ENCODE measurements around the gene TNFSF13B. TPM values are rescaled to one million over a fixed set of nuclear protein-coding genes. Genes with fewer than 3 reads are reported as not detected.

TNFSF13B gene
- total and polyA plus RNA-seq, 3 donors from 2014 or later: 2.5 to 3.7 TPM; not detected in 1

- TF ChIP-seq CTCF (IDR thresholded peaks at IDR 0.05) (no peak), POLR2A (IDR thresholded peaks at IDR 0.05) (no peak)
- 17 to 31% methylated on average over 1 of the region's 1 CpG for WGBS, 2 donors
- no peaks in the 10 kb centered on the region for H3K9me3 ChIP-seq
- no peaks in the 10 kb centered on the region for H3K27me3 ChIP-seq
- H3K27ac ChIP-seq: no peak overlapping the region
- no peaks in the 10 kb centered on the region for H3K4me1 ChIP-seq
- no peak overlapping the region for H3K4me3 ChIP-seq
- intact Hi-C loops (cut with DNase I; ENCODE audit: low total_unique reads): no loop called here
- no peak for DNase-seq
- no peaks in the 10 kb centered on the region for H3K36me3 ChIP-seq (ENCODE audit: low read depth, missing control alignments)
Measured at GRCh38 chr13:108226184-108226583, 43.3 kb upstream of the TNFSF13B start.

- Histone ChIP-seq H3K27ac (no peak overlapping the region), H3K4me3 (no peak overlapping the region), H3K9me3 (no peaks in the 10 kb centered on the region), H3K36me3 (ENCODE audit: low read depth, missing control alignments) (no peaks in the 10 kb centered on the region), H3K4me1 (no peaks in the 10 kb centered on the region), H3K27me3 (no peaks in the 10 kb centered on the region)
- no peak for DNase-seq
- WGBS, 2 donors: 70 to 73% methylated on average over 1 of the region's 1 CpG
- TF ChIP-seq CTCF (IDR thresholded peaks at IDR 0.05) (peak; percentile 27 to 83 (median 68)), POLR2A (IDR thresholded peaks at IDR 0.05) (no peak)
- intact Hi-C loops (cut with DNase I; ENCODE audit: low total_unique reads): no loop called here
Measured at GRCh38 chr13:108227651-108228272, 41.8 kb upstream of the TNFSF13B start.

- no peak for DNase-seq
- intact Hi-C loops (cut with DNase I; ENCODE audit: low total_unique reads): no loop called here
- Histone ChIP-seq H3K27ac (no peak overlapping the region), H3K4me3 (no peak overlapping the region), H3K9me3 (no peaks in the 10 kb centered on the region), H3K36me3 (ENCODE audit: low read depth, missing control alignments) (no peaks in the 10 kb centered on the region), H3K27me3 (no peaks in the 10 kb centered on the region), H3K4me1 (no peaks in the 10 kb centered on the region)
- TF ChIP-seq CTCF (IDR thresholded peaks at IDR 0.05) (no peak), POLR2A (IDR thresholded peaks at IDR 0.05) (no peak)
Measured at GRCh38 chr13:108230377-108230776, 39.1 kb upstream of the TNFSF13B start.

GRCh38 chr13:108249150-108249549 is 20.4 kb upstream of the TNFSF13B start:
- Histone ChIP-seq H3K27me3 (no peaks in the 10 kb centered on the region), H3K9me3 (no peaks in the 10 kb centered on the region), H3K4me1 (no peaks in the 10 kb centered on the region), H3K36me3 (ENCODE audit: low read depth, missing control alignments) (no peaks in the 10 kb centered on the region), H3K27ac (no peak overlapping the region), H3K4me3 (no peak overlapping the region)
- no peak for TF ChIP-seq POLR2A (IDR thresholded peaks at IDR 0.05)
- TF ChIP-seq CTCF (IDR thresholded peaks at IDR 0.05): no peak
- intact Hi-C loops (cut with DNase I; ENCODE audit: low total_unique reads): no loop called here
- WGBS, 2 donors: 71 to 72% methylated on average over 4 of the region's 4 CpGs
- DNase-seq: no peak

GRCh38 chr13:108257248-108257647 is 12.3 kb upstream of the TNFSF13B start:
- H3K9me3 ChIP-seq: no peaks in the 10 kb centered on the region
- WGBS, 2 donors: 71 to 72% methylated on average over 2 of the region's 2 CpGs
- H3K4me1 ChIP-seq: no peaks in the 10 kb centered on the region
- DNase-seq: no peak
- no peaks in the 10 kb centered on the region for H3K27me3 ChIP-seq
- TF ChIP-seq POLR2A (IDR thresholded peaks at IDR 0.05) (no peak), CTCF (IDR thresholded peaks at IDR 0.05) (no peak)
- intact Hi-C loops (cut with DNase I; ENCODE audit: low total_unique reads): no loop called here
- H3K27ac ChIP-seq: no peak overlapping the region
- no peak overlapping the region for H3K4me3 ChIP-seq
- H3K36me3 ChIP-seq (ENCODE audit: low read depth, missing control alignments): no peaks in the 10 kb centered on the region
